Thymus (tissue), 11 donors: ENCODE measurements around the gene PCDHGA11. TPM values are rescaled to one million over a fixed set of nuclear protein-coding genes. Genes with fewer than 3 reads are reported as not detected.
A peak's percentile ranks its signal among the peaks of the same experiment; 100 is the strongest.
"Not testable (repeated sequence)": the region's sequence is repeated elsewhere in the genome, so short reads cannot be mapped to it uniquely, and the experiment has no call there.

Experiments used
- DNase-seq, 9 donors: peaks; one replicate each; pipeline ENCODE4 v3.0.0-alpha.2; 2013; ENCODE audit warnings: low spot score in 9 of 9, low read depth in 6 of 9, missing footprints in 1 of 9
- H3K27ac ChIP-seq, 2 donors: one replicate each; pipeline ENCODE4 v1.5.1; 2013; ENCODE audit warnings: control low read depth in 1 of 2, low read depth in 1 of 2, low read length in 1 of 2, mild to moderate bottlenecking in 1 of 2, moderate library complexity in 1 of 2
- H3K27me3 ChIP-seq, 2 donors: one replicate each; pipeline ENCODE4 v1.5.1; 2013; ENCODE audit warnings: low read length in 1 of 2; ENCODE audit not compliant: control insufficient read depth in 2 of 2, insufficient read depth in 1 of 2
- H3K36me3 ChIP-seq, 2 donors: one replicate each; pipeline ENCODE4 v1.5.1; 2013; ENCODE audit warnings: low read length in 1 of 2, mild to moderate bottlenecking in 1 of 2, moderate library complexity in 1 of 2; ENCODE audit not compliant: control insufficient read depth in 2 of 2, insufficient read depth in 2 of 2
- H3K4me1 ChIP-seq, 2 donors: one replicate each; pipeline ENCODE4 v1.5.1; 2013; ENCODE audit warnings: low read length in 2 of 2; ENCODE audit not compliant: control insufficient read depth in 2 of 2, insufficient read depth in 2 of 2
- H3K4me3 ChIP-seq, 2 donors: one replicate each; pipeline ENCODE4 v1.5.1; 2013; ENCODE audit warnings: low read length in 2 of 2, control low read depth in 1 of 2, mild to moderate bottlenecking in 1 of 2
- H3K9me3 ChIP-seq, 2 donors: one replicate each; pipeline ENCODE4 v1.5.1; 2013; ENCODE audit warnings: low read length in 1 of 2, mild to moderate bottlenecking in 1 of 2; ENCODE audit not compliant: control insufficient read depth in 2 of 2, insufficient read depth in 1 of 2
- WGBS: extraction: QIAGEN DNeasy Blood & Tissue Kit; methylation state at CpG from one replicate; pipeline ENCODE4 v1.1.7; 2013; 5-methylcytosine and 5-hydroxymethylcytosine counted together
- polyA plus RNA-seq: library from polyadenylated mRNA; stranded (reverse); fragments of 200-250 nt; gene quantifications from one replicate; pipeline ENCODE4 v1.2.3, GENCODE V29; 2013
- total RNA-seq: library from RNA; stranded (reverse); fragments of 120-200 nt; gene quantifications from one replicate; pipeline ENCODE4 v1.2.4, GENCODE V29; 2013
- donor health status: healthy.

Gene PCDHGA11
- total and polyA plus RNA-seq, 2 donors, result 0.42 to 0.68 TPM

DNA sequence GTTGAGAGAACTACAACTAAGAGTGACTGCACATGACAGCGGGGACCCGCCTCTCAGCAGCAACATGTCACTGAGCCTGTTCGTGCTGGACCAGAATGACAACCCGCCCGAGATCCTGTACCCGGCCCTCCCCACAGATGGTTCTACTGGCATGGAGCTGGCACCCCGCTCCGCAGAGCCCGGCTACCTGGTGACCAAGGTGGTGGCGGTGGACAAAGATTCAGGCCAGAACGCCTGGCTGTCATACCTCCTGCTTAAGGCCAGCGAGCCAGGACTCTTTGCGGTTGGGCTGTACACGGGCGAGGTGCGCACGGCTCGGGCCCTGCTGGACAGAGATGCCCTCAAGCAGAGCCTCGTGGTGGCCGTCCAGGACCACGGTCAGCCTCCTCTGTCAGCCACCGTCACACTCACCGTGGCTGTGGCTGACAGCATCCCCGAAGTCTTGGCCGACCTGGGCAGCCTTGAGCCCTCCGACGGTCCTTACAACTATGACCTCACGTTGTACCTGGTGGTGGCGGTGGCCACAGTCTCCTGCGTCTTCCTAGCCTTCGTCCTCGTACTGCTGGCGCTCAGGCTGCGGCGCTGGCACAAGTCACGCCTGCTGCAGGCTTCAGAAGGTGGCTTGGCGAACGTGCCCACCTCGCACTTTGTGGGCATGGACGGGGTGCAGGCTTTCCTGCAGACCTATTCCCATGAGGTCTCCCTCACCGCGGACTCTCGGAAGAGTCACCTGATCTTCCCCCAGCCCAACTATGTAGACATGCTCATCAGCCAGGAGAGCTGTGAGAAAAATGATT lies 36.2 kb upstream of the PCDHGA11 start:
- DNase-seq, result no peak
- Histone ChIP-seq H3K27me3 (peaks cover 3 to 55% of the 10 kb centered on the region in 2 donors), H3K4me3 (no peak overlapping the region), H3K36me3 (no peaks in the 10 kb centered on the region), H3K9me3 (peaks cover 8 to 34% of the 10 kb centered on the region in 2 donors), H3K4me1 (no peaks in the 10 kb centered on the region), H3K27ac (no peak overlapping the region)
- 60% methylated on average over 43 of the region's 43 CpGs for WGBS

DNA sequence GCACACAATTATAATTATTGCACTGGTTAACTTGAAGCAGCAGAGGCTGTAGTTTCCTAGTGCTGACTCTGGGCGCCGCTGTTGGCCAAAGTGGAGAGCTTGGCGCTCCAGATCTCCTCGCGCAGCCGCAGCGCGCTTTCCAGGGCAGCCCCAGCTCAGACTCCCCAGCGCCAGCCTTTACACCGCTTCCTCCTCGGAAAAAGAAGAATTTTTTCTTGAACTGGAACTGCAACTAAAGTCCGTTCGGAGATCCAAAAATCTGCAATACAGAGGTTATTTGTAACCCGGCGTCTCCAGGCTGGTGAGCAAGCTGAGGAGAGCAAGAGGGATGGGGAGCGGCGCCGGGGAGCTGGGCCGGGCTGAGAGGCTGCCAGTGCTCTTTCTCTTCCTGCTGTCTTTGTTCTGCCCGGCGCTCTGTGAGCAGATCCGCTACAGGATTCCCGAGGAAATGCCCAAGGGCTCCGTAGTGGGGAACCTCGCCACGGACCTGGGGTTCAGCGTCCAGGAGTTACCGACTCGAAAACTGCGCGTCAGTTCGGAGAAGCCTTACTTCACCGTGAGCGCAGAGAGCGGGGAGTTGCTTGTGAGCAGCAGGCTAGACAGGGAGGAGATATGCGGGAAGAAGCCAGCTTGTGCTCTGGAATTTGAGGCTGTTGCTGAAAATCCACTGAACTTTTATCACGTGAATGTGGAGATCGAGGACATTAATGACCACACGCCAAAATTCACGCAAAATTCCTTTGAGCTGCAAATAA lies 33.1 kb upstream of the PCDHGA11 start, which contains the start of gene PCDHGB4:
Gene PCDHGB4 (plus strand): TSS at position 142 of the 755 bp plus-strand sequence. CDS start 187 bp downstream, at position 329.
- DNase-seq, result peak in 1 of 9 donors; percentile 16
- Histone ChIP-seq H3K9me3 (peaks cover 10 to 38% of the 10 kb centered on the region in 2 donors), H3K27me3 (peaks cover 3 to 63% of the 10 kb centered on the region in 2 donors)
- 23% methylated on average over 22 of the region's 40 CpGs for WGBS
- not testable (repeated sequence) for H3K4me1 ChIP-seq, H3K36me3 ChIP-seq, H3K27ac ChIP-seq, H3K4me3 ChIP-seq

DNA sequence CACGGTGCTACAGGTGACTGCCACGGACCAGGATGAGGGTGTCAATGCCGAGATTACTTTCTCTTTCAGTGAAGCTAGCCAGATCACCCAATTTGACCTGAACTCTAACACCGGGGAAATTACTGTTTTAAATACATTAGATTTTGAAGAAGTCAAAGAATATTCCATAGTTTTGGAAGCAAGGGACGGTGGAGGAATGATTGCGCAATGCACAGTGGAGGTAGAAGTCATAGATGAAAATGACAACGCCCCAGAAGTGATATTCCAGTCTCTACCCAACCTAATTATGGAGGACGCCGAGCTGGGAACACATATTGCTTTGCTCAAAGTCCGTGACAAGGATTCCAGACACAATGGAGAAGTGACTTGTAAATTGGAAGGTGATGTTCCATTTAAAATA lies 32.2 kb upstream of the PCDHGA11 start:
- peaks cover 1 to 63% of the 10 kb centered on the region in 2 donors for H3K27me3 ChIP-seq
- no peak overlapping the region for H3K4me3 ChIP-seq
- peaks cover 6 to 38% of the 10 kb centered on the region in 2 donors for H3K9me3 ChIP-seq
- no peaks in the 10 kb centered on the region for H3K36me3 ChIP-seq
- no peak overlapping the region for H3K27ac ChIP-seq
- no peak for DNase-seq
- no peaks in the 10 kb centered on the region for H3K4me1 ChIP-seq
- 57% methylated on average over 10 of the region's 10 CpGs for WGBS

DNA sequence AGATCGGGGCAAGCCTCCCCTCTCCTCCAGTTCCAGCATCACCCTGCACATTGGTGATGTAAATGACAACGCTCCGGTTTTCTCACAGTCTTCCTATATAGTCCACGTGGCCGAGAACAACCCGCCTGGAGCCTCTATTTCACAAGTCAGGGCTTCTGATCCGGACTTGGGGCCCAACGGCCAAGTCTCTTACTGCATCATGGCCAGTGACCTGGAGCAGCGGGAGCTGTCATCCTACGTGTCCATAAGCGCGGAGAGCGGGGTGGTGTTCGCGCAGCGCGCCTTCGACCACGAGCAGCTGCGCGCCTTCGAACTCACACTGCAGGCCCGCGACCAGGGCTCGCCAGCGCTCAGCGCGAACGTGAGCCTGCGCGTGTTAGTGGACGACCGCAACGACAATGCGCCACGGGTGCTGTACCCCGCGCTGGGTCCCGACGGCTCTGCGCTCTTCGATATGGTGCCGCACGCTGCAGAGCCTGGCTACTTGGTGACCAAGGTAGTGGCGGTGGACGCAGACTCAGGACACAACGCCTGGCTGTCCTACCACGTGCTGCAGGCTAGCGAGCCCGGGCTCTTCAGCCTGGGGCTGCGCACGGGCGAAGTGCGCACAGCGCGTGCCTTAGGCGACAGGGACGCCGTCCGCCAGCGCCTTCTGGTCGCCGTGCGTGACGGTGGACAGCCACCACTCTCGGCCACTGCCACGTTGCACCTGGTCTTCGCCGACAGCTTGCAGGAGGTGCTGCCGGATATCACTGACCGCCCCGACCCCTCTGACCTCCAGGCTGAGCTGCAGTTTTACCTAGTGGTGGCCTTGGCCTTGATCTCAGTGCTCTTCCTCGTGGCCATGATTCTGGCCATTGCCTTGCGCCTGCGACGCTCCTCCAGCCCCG lies 31.5 kb upstream of the PCDHGA11 start:
- DNase-seq, result no peak
- no peaks in the 10 kb centered on the region for H3K36me3 ChIP-seq
- no peak overlapping the region for H3K4me3 ChIP-seq
- no peak overlapping the region for H3K27ac ChIP-seq
- peaks cover 0 to 65% of the 10 kb centered on the region in 2 donors for H3K27me3 ChIP-seq
- H3K4me1 ChIP-seq, result no peaks in the 10 kb centered on the region
- peaks cover 9 to 42% of the 10 kb centered on the region in 2 donors for H3K9me3 ChIP-seq
- WGBS, result 50% methylated on average over 77 of the region's 77 CpGs

DNA sequence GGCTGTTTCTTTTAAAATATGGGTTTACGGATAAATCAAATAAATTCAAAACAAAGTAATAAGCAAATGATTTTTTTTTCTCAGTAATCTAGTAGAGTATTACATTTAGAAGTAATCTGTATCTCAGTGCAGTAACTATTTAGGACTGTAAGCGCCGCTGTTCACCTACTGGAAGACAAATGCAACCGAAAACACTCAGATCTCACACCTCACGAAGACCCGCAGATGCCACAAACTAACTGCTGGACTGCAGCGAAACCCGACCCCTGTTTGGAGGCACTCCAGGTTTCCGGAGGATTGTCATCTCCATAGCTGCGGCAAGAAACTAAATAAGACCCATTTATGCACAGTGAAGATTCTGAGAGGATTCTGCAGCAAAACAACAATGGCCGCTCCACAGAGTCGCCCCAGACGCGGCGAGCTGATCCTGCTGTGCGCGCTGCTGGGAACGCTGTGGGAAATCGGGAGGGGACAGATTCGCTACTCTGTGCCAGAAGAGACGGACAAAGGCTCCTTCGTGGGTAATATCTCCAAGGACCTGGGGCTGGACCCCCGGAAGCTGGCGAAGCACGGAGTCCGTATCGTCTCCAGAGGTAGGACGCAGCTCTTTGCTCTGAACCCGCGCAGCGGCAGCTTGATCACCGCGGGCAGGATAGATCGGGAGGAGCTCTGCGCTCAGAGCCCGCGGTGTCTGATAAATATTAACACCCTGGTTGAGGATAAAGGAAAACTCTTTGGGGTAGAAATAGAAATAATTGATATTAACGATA lies 28.2 kb upstream of the PCDHGA11 start, which contains the start of gene PCDHGA8:
Gene PCDHGA8 (plus strand): TSS at position 205 of the 770 bp plus-strand sequence. CDS start 181 bp downstream, at position 386.
- Histone ChIP-seq H3K27me3 (peaks cover 0 to 68% of the 10 kb centered on the region in 2 donors), H3K27ac (no peak within 1 kb of the TSS), H3K36me3 (no peaks in the 10 kb centered on the region), H3K4me3 (no peak within 1 kb of the TSS), H3K9me3 (peaks cover 11 to 38% of the 10 kb centered on the region in 2 donors), H3K4me1 (no peaks in the 10 kb centered on the region)
- no peak for DNase-seq
- WGBS, result 35% methylated on average over 38 of the region's 38 CpGs

DNA sequence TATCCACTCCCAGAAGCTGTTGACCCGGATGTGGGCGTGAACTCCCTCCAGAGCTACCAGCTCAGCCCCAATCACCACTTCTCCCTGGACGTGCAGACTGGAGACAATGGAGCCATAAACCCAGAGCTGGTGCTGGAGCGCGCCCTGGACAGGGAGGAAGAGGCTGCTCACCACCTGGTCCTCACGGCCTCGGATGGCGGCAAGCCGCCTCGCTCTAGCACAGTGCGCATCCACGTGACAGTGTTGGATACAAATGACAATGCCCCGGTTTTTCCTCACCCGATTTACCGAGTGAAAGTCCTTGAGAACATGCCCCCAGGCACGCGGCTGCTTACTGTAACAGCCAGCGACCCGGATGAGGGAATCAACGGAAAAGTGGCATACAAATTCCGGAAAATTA lies 27.6 kb upstream of the PCDHGA11 start:
- H3K4me3 ChIP-seq, result no peak overlapping the region
- no peaks in the 10 kb centered on the region for H3K36me3 ChIP-seq
- peaks cover 0 to 69% of the 10 kb centered on the region in 2 donors for H3K27me3 ChIP-seq
- 45% methylated on average over 21 of the region's 21 CpGs for WGBS
- peaks cover 11 to 36% of the 10 kb centered on the region in 2 donors for H3K9me3 ChIP-seq
- no peak overlapping the region for H3K27ac ChIP-seq
- no peaks in the 10 kb centered on the region for H3K4me1 ChIP-seq
- no peak for DNase-seq

DNA sequence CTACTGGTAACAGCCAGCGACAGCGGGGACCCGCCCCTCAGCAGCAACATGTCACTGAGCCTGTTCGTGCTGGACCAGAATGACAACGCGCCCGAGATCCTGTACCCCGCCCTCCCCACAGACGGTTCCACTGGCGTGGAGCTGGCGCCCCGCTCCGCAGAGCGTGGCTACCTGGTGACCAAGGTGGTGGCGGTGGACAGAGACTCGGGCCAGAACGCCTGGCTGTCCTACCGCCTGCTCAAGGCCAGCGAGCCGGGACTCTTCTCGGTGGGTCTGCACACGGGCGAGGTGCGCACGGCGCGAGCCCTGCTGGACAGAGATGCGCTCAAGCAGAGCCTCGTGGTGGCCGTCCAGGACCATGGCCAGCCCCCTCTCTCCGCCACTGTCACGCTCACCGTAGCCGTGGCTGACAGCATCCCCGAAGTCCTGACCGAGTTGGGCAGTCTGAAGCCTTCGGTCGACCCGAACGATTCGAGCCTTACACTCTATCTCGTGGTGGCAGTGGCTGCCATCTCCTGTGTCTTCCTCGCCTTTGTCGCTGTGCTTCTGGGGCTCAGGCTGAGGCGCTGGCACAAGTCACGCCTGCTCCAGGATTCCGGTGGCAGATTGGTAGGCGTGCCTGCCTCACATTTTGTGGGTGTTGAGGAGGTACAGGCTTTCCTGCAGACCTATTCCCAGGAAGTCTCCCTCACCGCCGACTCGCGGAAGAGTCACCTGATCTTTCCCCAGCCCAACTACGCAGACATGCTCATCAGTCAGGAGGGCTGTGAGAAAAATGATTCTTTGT lies 26.3 kb upstream of the PCDHGA11 start:
- Histone ChIP-seq H3K9me3 (peaks cover 13 to 34% of the 10 kb centered on the region in 2 donors), H3K27me3 (peaks cover 0 to 69% of the 10 kb centered on the region in 2 donors)
- WGBS, result 45% methylated on average over 44 of the region's 53 CpGs
- H3K4me1 ChIP-seq, DNase-seq, H3K4me3 ChIP-seq, H3K36me3 ChIP-seq, H3K27ac ChIP-seq: not testable (repeated sequence)
